ENCODE measurements around the gene AGO3. TPM values are rescaled to one million over a fixed set of nuclear protein-coding genes. Genes with fewer than 3 reads are reported as not detected.

AGO3 gene
- total RNA-seq, 2 donors from 2014 or later = 47.5 to 49.9 TPM

DNA sequence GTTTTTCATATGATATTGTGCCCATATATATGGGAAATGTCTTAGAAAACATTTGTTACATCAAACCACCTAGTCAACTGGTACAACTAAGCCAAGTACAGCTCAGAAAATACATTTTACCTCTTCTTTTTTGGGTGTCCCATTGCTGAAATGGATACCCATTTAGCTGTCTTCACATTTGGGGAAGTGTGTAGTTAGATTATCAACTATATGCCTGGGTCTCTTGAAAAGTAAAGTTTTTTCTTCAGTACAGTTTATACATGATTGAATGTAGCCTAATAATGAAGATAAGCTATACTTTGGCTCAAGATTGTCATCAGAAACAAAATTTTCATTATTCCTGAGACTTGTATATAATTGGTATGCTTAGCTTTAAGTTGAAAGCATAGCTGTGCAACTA lies 2.0 kb downstream of the AGO3 start:
- DNase-seq (ENCODE audit: low spot score) = no peak
- Histone ChIP-seq H3K4me1 (ENCODE audit: control insufficient read depth in 1 of 2, low read depth in 2 of 2) (peaks cover 20 to 32% of the 10 kb centered on the region in 2 donors), H3K27ac (no peak overlapping the region), H3K27me3 (replicated peaks; ENCODE audit: insufficient read depth) (no peaks in the 10 kb centered on the region), H3K9me3 (no peaks in the 10 kb centered on the region), H3K36me3 (no peaks in the 10 kb centered on the region), H3K4me3 (no peak overlapping the region)
- TF ChIP-seq CTCF (IDR thresholded peaks at IDR 0.05) = no peak
- ATAC-seq (ENCODE audit: insufficient number of reproducible peaks, low FRiP score, low read depth) = no peak

- H3K36me3 ChIP-seq = no peaks in the 10 kb centered on the region
- DNase-seq (ENCODE audit: low spot score) (no peak), ATAC-seq (ENCODE audit: insufficient number of reproducible peaks, low FRiP score, low read depth) (no peak)
- no peak overlapping the region for H3K27ac ChIP-seq
- H3K4me1 ChIP-seq (ENCODE audit: control insufficient read depth in 1 of 2, low read depth in 2 of 2) = peaks cover 15 to 25% of the 10 kb centered on the region in 2 donors
- H3K4me3 ChIP-seq = no peak overlapping the region
- TF ChIP-seq CTCF (IDR thresholded peaks at IDR 0.05) = no peak
- no peaks in the 10 kb centered on the region for H3K9me3 ChIP-seq
- no peaks in the 10 kb centered on the region for H3K27me3 ChIP-seq (replicated peaks; ENCODE audit: insufficient read depth)
These were observed 4.8 kb downstream of the AGO3 start for GRCh38 chr1:35935442-35936388.

DNA sequence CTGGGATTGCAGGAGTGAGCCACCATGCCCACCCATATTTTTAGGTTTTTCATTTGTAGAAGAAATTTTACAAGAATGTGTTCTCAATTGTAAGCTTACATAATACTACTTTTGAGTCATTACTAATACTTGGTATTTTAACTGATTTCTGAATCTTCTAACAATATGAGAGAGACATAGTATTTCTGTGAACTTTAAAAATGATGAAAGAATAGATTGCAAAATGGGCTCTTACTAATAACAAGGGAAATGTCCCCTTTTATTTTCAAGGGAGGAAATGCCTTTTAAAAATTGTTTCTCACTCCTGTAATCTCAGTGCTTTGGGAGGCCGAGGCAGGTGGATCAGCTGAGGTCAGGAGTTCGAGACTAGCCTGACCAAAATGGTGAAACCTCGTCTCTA lies 5.9 kb downstream of the AGO3 start:
- no peak for ATAC-seq (ENCODE audit: insufficient number of reproducible peaks, low FRiP score, low read depth)
- peaks cover 19 to 35% of the 10 kb centered on the region in 2 donors for H3K4me1 ChIP-seq (ENCODE audit: control insufficient read depth in 1 of 2, low read depth in 2 of 2)

GRCh38 chr1:35939484-35939883 lies 8.6 kb downstream of the AGO3 start:
- Histone ChIP-seq H3K27me3 (replicated peaks; ENCODE audit: insufficient read depth) (no peaks in the 10 kb centered on the region), H3K27ac (no peak overlapping the region), H3K4me1 (ENCODE audit: control insufficient read depth in 1 of 2, low read depth in 2 of 2) (peaks cover 17 to 19% of the 10 kb centered on the region in 2 donors), H3K4me3 (no peak overlapping the region), H3K36me3 (no peaks in the 10 kb centered on the region), H3K9me3 (no peaks in the 10 kb centered on the region)
- ATAC-seq (ENCODE audit: insufficient number of reproducible peaks, low FRiP score, low read depth) = no peak
- TF ChIP-seq CTCF (IDR thresholded peaks at IDR 0.05) = no peak
- no peak for DNase-seq (ENCODE audit: low spot score)

More for the DNA sequence above, 5.9 kb downstream of the AGO3 start:
- no peaks in the 10 kb centered on the region for H3K36me3 ChIP-seq
- H3K9me3 ChIP-seq = no peaks in the 10 kb centered on the region
- H3K27ac ChIP-seq = no peak overlapping the region
- H3K27me3 ChIP-seq (replicated peaks; ENCODE audit: insufficient read depth) = no peaks in the 10 kb centered on the region
- TF ChIP-seq CTCF (IDR thresholded peaks at IDR 0.05) = no peak
- DNase-seq (ENCODE audit: low spot score) = no peak
- no peak overlapping the region for H3K4me3 ChIP-seq

GRCh38 chr1:35945327-35945726 lies 14.4 kb downstream of the AGO3 start:
- H3K27ac ChIP-seq = no peak overlapping the region
- H3K4me1 ChIP-seq (ENCODE audit: control insufficient read depth in 1 of 2, low read depth in 2 of 2) = peaks cover 8 to 23% of the 10 kb centered on the region in 2 donors
- ATAC-seq (ENCODE audit: insufficient number of reproducible peaks, low FRiP score, low read depth) (no peak), DNase-seq (ENCODE audit: low spot score) (no peak)
- no peak for TF ChIP-seq CTCF (IDR thresholded peaks at IDR 0.05)
- H3K9me3 ChIP-seq = no peaks in the 10 kb centered on the region
- H3K4me3 ChIP-seq = no peak overlapping the region
- H3K27me3 ChIP-seq (replicated peaks; ENCODE audit: insufficient read depth) = no peaks in the 10 kb centered on the region
- no peaks in the 10 kb centered on the region for H3K36me3 ChIP-seq
